Measurements from ENCODE around the gene ANKRD42.
A peak's percentile ranks its signal among the peaks of the same experiment; 100 is the strongest.
"Not testable (repeated sequence)": the region's sequence is repeated elsewhere in the genome, so short reads cannot be mapped to it uniquely, and the experiment has no call there.

ANKRD42 gene

GRCh38 chr11:83249445-83249844 lies 55.9 kb downstream of the ANKRD42 start:
- no peak for FAIRE-seq

GRCh38 chr11:83249972-83250593 lies 56.6 kb downstream of the ANKRD42 start:
- peak; percentile 82 for FAIRE-seq

- no peak for FAIRE-seq
These were observed 58.8 kb downstream of the ANKRD42 start for GRCh38 chr11:83252266-83252665.

GRCh38 chr11:83252941-83253340 lies 59.4 kb downstream of the ANKRD42 start:
- FAIRE-seq = no peak

GRCh38 chr11:83255366-83255765 lies 61.9 kb downstream of the ANKRD42 start:
- no peak for FAIRE-seq

- FAIRE-seq = no peak
These were observed 63.3 kb downstream of the ANKRD42 start for GRCh38 chr11:83256602-83257340.

- FAIRE-seq = no peak
These were observed 64.3 kb downstream of the ANKRD42 start for GRCh38 chr11:83257761-83258168.

- no peak for FAIRE-seq
These were observed 66.0 kb downstream of the ANKRD42 start for GRCh38 chr11:83259559-83259958.

- no peak for FAIRE-seq
These were observed 71.8 kb downstream of the ANKRD42 start for GRCh38 chr11:83265331-83265730.

- FAIRE-seq = not testable (repeated sequence)
These were observed 75.6 kb downstream of the ANKRD42 start for GRCh38 chr11:83269080-83269479.

- FAIRE-seq = not testable (repeated sequence)
These were observed 78.2 kb downstream of the ANKRD42 start for GRCh38 chr11:83271734-83272133.

GRCh38 chr11:83272627-83273026 lies 79.1 kb downstream of the ANKRD42 start:
- FAIRE-seq = no peak

GRCh38 chr11:83275888-83276641 lies 82.6 kb downstream of the ANKRD42 start:
- FAIRE-seq = no peak

GRCh38 chr11:83278351-83278750 lies 84.8 kb downstream of the ANKRD42 start:
- no peak for FAIRE-seq

- no peak for FAIRE-seq
These were observed 86.7 kb downstream of the ANKRD42 start for GRCh38 chr11:83280256-83280655.

- FAIRE-seq = no peak
These were observed 88.7 kb downstream of the ANKRD42 start for GRCh38 chr11:83282084-83282716.

- no peak for FAIRE-seq
These were observed 91.1 kb downstream of the ANKRD42 start for GRCh38 chr11:83284501-83285150.

GRCh38 chr11:83285151-83285770 lies 91.7 kb downstream of the ANKRD42 start:
- no peak for FAIRE-seq

- peak; percentile 91 for FAIRE-seq
These were observed 92.4 kb downstream of the ANKRD42 start, which contains the start of gene CCDC90B for GRCh38 chr11:83285771-83286528. CCDC90B (minus strand) TSS chr11:83286367; CDS start chr11:83285972, 395 bp downstream.

GRCh38 chr11:83287631-83288030 lies 94.1 kb downstream of the ANKRD42 start:
- FAIRE-seq = no peak

Measured in endometrium (tissue), 2 donors.